GM18873 (cell line): ENCODE results near the gene SLC66A2.

Experiments
- ATAC-seq: cut with Tn5 transposase; IDR thresholded peaks from one replicate; pipeline ENCODE4 v1.9.1; 2021; ENCODE audit warnings: mild to moderate bottlenecking, moderate library complexity, moderate number of reproducible peaks; ENCODE audit not compliant: unreplicated experiment, low FRiP score

The SLC66A2 gene

GRCh38 chr18:79952456-79952995 is 1.1 kb upstream of the SLC66A2 start:
- no peak for ATAC-seq

- no peak for ATAC-seq
These were observed 725 bp downstream of the SLC66A2 start for GRCh38 chr18:79950515-79951341.

- no peak for ATAC-seq
These were observed 1.6 kb downstream of the SLC66A2 start for GRCh38 chr18:79949697-79950487.

GRCh38 chr18:79948719-79949411 is 2.6 kb downstream of the SLC66A2 start:
- ATAC-seq = no peak

- no peak for ATAC-seq
These were observed 3.4 kb downstream of the SLC66A2 start for GRCh38 chr18:79947881-79948610.

- ATAC-seq = no peak
These were observed 4.2 kb downstream of the SLC66A2 start for GRCh38 chr18:79947054-79947755.

GRCh38 chr18:79945118-79946042 is 6.1 kb downstream of the SLC66A2 start:
- ATAC-seq = no peak

- ATAC-seq = no peak
These were observed 6.7 kb downstream of the SLC66A2 start for GRCh38 chr18:79944746-79945117.

- ATAC-seq = no peak
These were observed 7.2 kb downstream of the SLC66A2 start for GRCh38 chr18:79944126-79944731.

- no peak for ATAC-seq
These were observed 7.8 kb downstream of the SLC66A2 start for GRCh38 chr18:79943608-79944125.

GRCh38 chr18:79942786-79943607 is 8.5 kb downstream of the SLC66A2 start:
- ATAC-seq = no peak

- no peak for ATAC-seq
These were observed 9.2 kb downstream of the SLC66A2 start for GRCh38 chr18:79942211-79942610.

GRCh38 chr18:79941473-79942119 is 9.9 kb downstream of the SLC66A2 start:
- no peak for ATAC-seq

- no peak for ATAC-seq
These were observed 10.5 kb downstream of the SLC66A2 start for GRCh38 chr18:79940814-79941472.

- no peak for ATAC-seq
These were observed 11.2 kb downstream of the SLC66A2 start for GRCh38 chr18:79940126-79940813.
